Neural cell (in vitro differentiated cells): ENCODE data around the gene C16orf74.

ENCODE experiments used
- CTCF ChIP-seq: fragments of 450-650 bp; IDR thresholded peaks from 2 replicates; pipeline ENCODE4 v1.5.1; 2014; ENCODE audit warnings: antibody characterized with exemption, mild to moderate bottlenecking, moderate library complexity; ENCODE audit not compliant: poor library complexity, severe bottlenecking
- EP300 ChIP-seq: fragments of 450-650 bp; conservative IDR thresholded peaks from 2 replicates; pipeline ENCODE4 v1.6.1; 2014; ENCODE audit warnings: antibody characterized with exemption, mild to moderate bottlenecking, moderate library complexity; ENCODE audit not compliant: poor library complexity, severe bottlenecking
- EZH2 ChIP-seq: fragments of 200-600, 300-800 bp; shearing (Covaris generic), sonication (generic); IDR thresholded peaks from 2 replicates; pipeline ENCODE4 v1.6.1; 2014; ENCODE audit warnings: antibody characterized with exemption, low read length, borderline replicate concordance, mild to moderate bottlenecking; ENCODE audit not compliant: insufficient read depth, poor library complexity, severe bottlenecking
- MXI1 ChIP-seq: fragments of 450-650 bp; conservative IDR thresholded peaks from 2 replicates; pipeline ENCODE4 v1.6.1; 2014; ENCODE audit warnings: antibody characterized with exemption, mild to moderate bottlenecking; ENCODE audit not compliant: poor library complexity, severe bottlenecking
- POLR2AphosphoS5 ChIP-seq: IDR thresholded peaks from 2 replicates; pipeline ENCODE4 v1.6.1; 2012
- RAD21 ChIP-seq: fragments of 450-650 bp; conservative IDR thresholded peaks from 2 replicates; pipeline ENCODE4 v1.6.1; 2014; ENCODE audit warnings: antibody characterized with exemption, mild to moderate bottlenecking, moderate library complexity
- REST ChIP-seq: IDR thresholded peaks from 2 replicates; pipeline ENCODE4 v1.6.1; 2012; ENCODE audit warnings: borderline replicate concordance
- SMC3 ChIP-seq: fragments of 450-650 bp; conservative IDR thresholded peaks from 2 replicates; pipeline ENCODE4 v1.6.1; 2014; ENCODE audit warnings: antibody characterized with exemption, mild to moderate bottlenecking, moderate library complexity; ENCODE audit not compliant: poor library complexity
- TAF1 ChIP-seq: IDR thresholded peaks from 2 replicates; pipeline ENCODE4 v1.6.1; 2012; ENCODE audit warnings: low read depth

GRCh38 chr16:85681255-85681654 is 69.6 kb downstream of the C16orf74 start:
- TF ChIP-seq CTCF (no peak), RAD21 (no peak), EP300 (no peak), EZH2 (no peak), POLR2AphosphoS5 (no peak), TAF1 (no peak), REST (no peak), MXI1 (no peak), SMC3 (no peak)
